Measurements from ENCODE around the gene ZNF280C.

Gene ZNF280C

DNA sequence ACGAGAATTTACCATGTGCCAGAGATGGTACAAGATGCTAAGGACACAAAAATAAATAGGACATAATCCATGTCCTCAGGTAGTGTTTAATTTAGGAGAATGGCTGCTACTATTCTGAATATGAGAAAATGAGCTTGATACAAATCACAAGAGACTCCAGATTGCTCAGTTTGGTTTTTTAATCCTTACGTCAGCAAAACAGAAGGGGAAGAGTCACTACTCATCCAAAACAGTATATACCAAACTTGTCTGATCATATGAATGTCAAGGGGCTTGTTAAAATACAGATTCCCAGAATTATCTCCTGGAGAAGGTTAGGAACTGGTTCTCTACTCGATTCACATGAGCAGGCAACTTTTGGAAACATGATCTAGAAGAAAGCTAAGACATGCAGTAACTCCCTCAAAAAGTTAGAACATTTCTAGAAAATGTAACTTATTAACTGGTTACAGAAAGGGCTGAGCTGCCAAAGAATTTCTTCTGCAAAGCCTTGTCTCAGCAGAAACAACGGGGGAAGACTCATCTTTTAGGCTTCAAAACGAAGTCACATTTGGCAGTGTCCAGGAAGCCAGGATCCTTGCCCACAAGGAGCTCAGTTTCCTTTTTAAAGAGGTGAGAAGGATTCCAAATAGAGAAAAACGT lies 106.5 kb downstream of the ZNF280C start:
- Histone ChIP-seq H3K79me2 (ENCODE audit: insufficient read depth, low read length) (peaks cover 53% of the 10 kb centered on the region), H3K36me3 (ENCODE audit: low read length) (no peaks in the 10 kb centered on the region)
- no peak for TF ChIP-seq EZH2phosphoT487 (conservative IDR thresholded peaks at IDR 0.05; ENCODE audit: low read length)
- TF ChIP-seq, protein P1, sequence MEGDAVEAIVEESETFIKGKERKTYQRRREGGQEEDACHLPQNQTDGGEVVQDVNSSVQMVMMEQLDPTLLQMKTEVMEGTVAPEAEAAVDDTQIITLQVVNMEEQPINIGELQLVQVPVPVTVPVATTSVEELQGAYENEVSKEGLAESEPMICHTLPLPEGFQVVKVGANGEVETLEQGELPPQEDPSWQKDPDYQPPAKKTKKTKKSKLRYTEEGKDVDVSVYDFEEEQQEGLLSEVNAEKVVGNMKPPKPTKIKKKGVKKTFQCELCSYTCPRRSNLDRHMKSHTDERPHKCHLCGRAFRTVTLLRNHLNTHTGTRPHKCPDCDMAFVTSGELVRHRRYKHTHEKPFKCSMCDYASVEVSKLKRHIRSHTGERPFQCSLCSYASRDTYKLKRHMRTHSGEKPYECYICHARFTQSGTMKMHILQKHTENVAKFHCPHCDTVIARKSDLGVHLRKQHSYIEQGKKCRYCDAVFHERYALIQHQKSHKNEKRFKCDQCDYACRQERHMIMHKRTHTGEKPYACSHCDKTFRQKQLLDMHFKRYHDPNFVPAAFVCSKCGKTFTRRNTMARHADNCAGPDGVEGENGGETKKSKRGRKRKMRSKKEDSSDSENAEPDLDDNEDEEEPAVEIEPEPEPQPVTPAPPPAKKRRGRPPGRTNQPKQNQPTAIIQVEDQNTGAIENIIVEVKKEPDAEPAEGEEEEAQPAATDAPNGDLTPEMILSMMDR (IDR thresholded peaks at IDR 0.05; ENCODE audit: insufficient read depth, low read length, poor library complexity, severe bottlenecking): no peak

DNA sequence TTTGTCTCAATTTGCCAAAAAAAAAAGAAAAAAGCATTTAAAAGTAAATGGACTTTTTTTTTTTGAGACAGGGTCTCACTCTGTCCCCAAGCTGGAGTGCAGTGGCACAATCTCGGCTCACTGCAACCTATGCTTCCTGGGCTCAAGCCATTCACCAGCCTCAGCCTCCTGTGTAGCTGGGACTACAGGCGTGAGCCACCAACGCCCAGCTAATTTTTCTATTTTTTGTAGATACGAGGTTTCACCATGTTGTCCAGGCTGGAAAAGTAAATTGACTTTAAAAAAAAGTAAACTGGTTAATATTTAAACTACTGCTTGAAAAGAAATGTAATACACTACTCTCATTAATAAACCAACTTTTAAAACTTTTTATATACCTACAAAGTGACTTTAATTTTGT lies 108.9 kb downstream of the ZNF280C start:
- no peak overlapping the region for H3K4me3 ChIP-seq (ENCODE audit: insufficient read depth, low read length, poor library complexity, severe bottlenecking)
- no peaks in the 10 kb centered on the region for H3K9me2 ChIP-seq (replicated peaks; ENCODE audit: insufficient read depth, low read length)
- no peak overlapping the region for H2AFZ ChIP-seq (ENCODE audit: low read depth, low read length, severe bottlenecking)
- peaks cover 40% of the 10 kb centered on the region for H3K79me2 ChIP-seq (ENCODE audit: insufficient read depth, low read length)
- H3K9ac ChIP-seq (ENCODE audit: low read length): no peak overlapping the region
- no peak overlapping the region for H3K27ac ChIP-seq (ENCODE audit: low read depth, low read length)
- no peaks in the 10 kb centered on the region for H4K20me1 ChIP-seq (ENCODE audit: low read depth, low read length)
- H3K36me3 ChIP-seq (ENCODE audit: low read length): no peaks in the 10 kb centered on the region
- H3K27me3 ChIP-seq (ENCODE audit: low read length): no peaks in the 10 kb centered on the region
- no peak overlapping the region for H3K4me2 ChIP-seq (ENCODE audit: low read depth, low read length, poor library complexity, severe bottlenecking)
- TF ChIP-seq EZH2phosphoT487 (conservative IDR thresholded peaks at IDR 0.05; ENCODE audit: low read length): no peak
- TF ChIP-seq, protein P1 (IDR thresholded peaks at IDR 0.05; ENCODE audit: insufficient read depth, low read length, poor library complexity, severe bottlenecking): no peak
- no peaks in the 10 kb centered on the region for H3F3A ChIP-seq (ENCODE audit: insufficient read depth)
- no peaks in the 10 kb centered on the region for H3K9me3 ChIP-seq (ENCODE audit: insufficient read depth, low read length)

More for the DNA sequence above, 106.5 kb downstream of the ZNF280C start:
- H3K27ac ChIP-seq (ENCODE audit: low read depth, low read length): no peak overlapping the region
- no peak overlapping the region for H2AFZ ChIP-seq (ENCODE audit: low read depth, low read length, severe bottlenecking)
- no peaks in the 10 kb centered on the region for H4K20me1 ChIP-seq (ENCODE audit: low read depth, low read length)
- H3K4me3 ChIP-seq (ENCODE audit: insufficient read depth, low read length, poor library complexity, severe bottlenecking): no peak overlapping the region
- no peaks in the 10 kb centered on the region for H3K27me3 ChIP-seq (ENCODE audit: low read length)
- H3K9me2 ChIP-seq (replicated peaks; ENCODE audit: insufficient read depth, low read length): no peaks in the 10 kb centered on the region
- no peaks in the 10 kb centered on the region for H3K9me3 ChIP-seq (ENCODE audit: insufficient read depth, low read length)
- no peaks in the 10 kb centered on the region for H3F3A ChIP-seq (ENCODE audit: insufficient read depth)
- H3K4me2 ChIP-seq (ENCODE audit: low read depth, low read length, poor library complexity, severe bottlenecking): no peak overlapping the region
- H3K9ac ChIP-seq (ENCODE audit: low read length): no peak overlapping the region

DNA sequence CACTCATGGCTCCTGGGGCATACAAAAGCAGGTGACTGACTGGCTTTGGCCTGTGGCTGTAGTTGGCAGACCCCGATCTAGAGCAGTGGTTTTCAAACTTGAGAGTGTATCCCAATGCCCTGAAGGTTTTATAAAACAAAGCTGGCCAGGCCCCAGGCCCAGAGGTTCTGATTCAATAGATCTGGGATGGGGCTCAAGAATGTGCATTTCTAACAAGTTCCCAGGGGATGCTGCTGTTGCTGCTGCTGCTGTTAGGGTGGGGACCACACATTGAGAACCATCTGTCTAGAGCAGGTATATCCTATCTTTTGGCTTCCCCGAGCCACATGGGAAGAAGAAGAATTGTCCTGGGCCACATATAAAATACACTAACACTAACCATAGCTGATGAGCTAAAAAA lies 110.4 kb downstream of the ZNF280C start:
- Histone ChIP-seq H3K9ac (ENCODE audit: low read length) (no peak overlapping the region), H4K20me1 (ENCODE audit: low read depth, low read length) (no peaks in the 10 kb centered on the region), H3K9me2 (replicated peaks; ENCODE audit: insufficient read depth, low read length) (no peaks in the 10 kb centered on the region), H3K36me3 (ENCODE audit: low read length) (no peaks in the 10 kb centered on the region), H3K27me3 (ENCODE audit: low read length) (no peaks in the 10 kb centered on the region), H3K4me3 (ENCODE audit: insufficient read depth, low read length, poor library complexity, severe bottlenecking) (no peak overlapping the region), H3F3A (ENCODE audit: insufficient read depth) (no peaks in the 10 kb centered on the region), H3K9me3 (ENCODE audit: insufficient read depth, low read length) (no peaks in the 10 kb centered on the region), H3K4me2 (ENCODE audit: low read depth, low read length, poor library complexity, severe bottlenecking) (no peak overlapping the region), H3K79me2 (ENCODE audit: insufficient read depth, low read length) (peaks cover 31% of the 10 kb centered on the region; the same call in 1 of the 2 replicates), H2AFZ (ENCODE audit: low read depth, low read length, severe bottlenecking) (no peak overlapping the region), H3K27ac (ENCODE audit: low read depth, low read length) (no peak overlapping the region)
- TF ChIP-seq EZH2phosphoT487 (conservative IDR thresholded peaks at IDR 0.05; ENCODE audit: low read length): no peak
- TF ChIP-seq, protein P1 (IDR thresholded peaks at IDR 0.05; ENCODE audit: insufficient read depth, low read length, poor library complexity, severe bottlenecking): no peak
